Endodermal cell (in vitro differentiated cells): ENCODE data around the gene TUBGCP6. TPM values are rescaled to one million over a fixed set of nuclear protein-coding genes. Genes with fewer than 3 reads are reported as not detected.

ENCODE experiments used
- DNase-seq: peaks from one replicate; pipeline ENCODE4 v3.0.0-alpha.2; 2017
- H3K27ac ChIP-seq: 2 replicates; pipeline ENCODE4 v1.5.1; 2013; ENCODE audit warnings: mild to moderate bottlenecking, low read depth, low read length, moderate library complexity
- H3K27me3 ChIP-seq: 2 replicates; pipeline ENCODE4 v1.6.1; 2013; ENCODE audit warnings: mild to moderate bottlenecking, low read length, moderate library complexity; ENCODE audit not compliant: insufficient read depth, control insufficient read depth, poor library complexity, severe bottlenecking
- H3K36me3 ChIP-seq: 2 replicates; pipeline ENCODE4 v1.7.0; 2013; ENCODE audit warnings: mild to moderate bottlenecking, low read length, moderate library complexity; ENCODE audit not compliant: control insufficient read depth, insufficient read depth
- H3K4me1 ChIP-seq: one replicate; pipeline ENCODE4 v1.7.0; 2013; ENCODE audit warnings: low read length; ENCODE audit not compliant: control insufficient read depth, insufficient read depth
- H3K4me3 ChIP-seq: 2 replicates; pipeline ENCODE4 v1.5.1; 2013; ENCODE audit warnings: mild to moderate bottlenecking, low read length, moderate library complexity
- H3K9ac ChIP-seq: 2 replicates; pipeline ENCODE4 v1.6.1; 2013; ENCODE audit warnings: mild to moderate bottlenecking, low read length, moderate library complexity; ENCODE audit not compliant: poor library complexity, severe bottlenecking; ENCODE audit errors: extremely low read depth
- H3K9me3 ChIP-seq: 2 replicates; pipeline ENCODE4 v1.6.1; 2013; ENCODE audit warnings: mild to moderate bottlenecking, low read length, moderate library complexity; ENCODE audit not compliant: control insufficient read depth
- H3K27ac Mint-ChIP-seq: 2 replicates; pipeline ENCODE4 v1.8.0; 2020; ENCODE audit warnings: mixed read lengths
- H3K27me3 Mint-ChIP-seq: 2 replicates; pipeline ENCODE4 v1.8.0; 2021; ENCODE audit warnings: mild to moderate bottlenecking, mixed read lengths; ENCODE audit not compliant: insufficient read depth
- H3K36me3 Mint-ChIP-seq: 2 replicates; pipeline ENCODE4 v1.8.0; 2020; ENCODE audit warnings: low read depth, mixed read lengths
- H3K4me1 Mint-ChIP-seq: 2 replicates; pipeline ENCODE4 v1.8.0; 2020; ENCODE audit warnings: mixed read lengths
- H3K4me3 Mint-ChIP-seq: 2 replicates; pipeline ENCODE4 v1.8.0; 2020; ENCODE audit warnings: mild to moderate bottlenecking, moderate library complexity, mixed read lengths
- H3K9me3 Mint-ChIP-seq: 2 replicates; pipeline ENCODE4 v1.8.0; 2020; ENCODE audit warnings: mild to moderate bottlenecking, mixed read lengths
- CTCF ChIP-seq: fragments of 200-600 bp; sonication (generic); conservative IDR thresholded peaks from 2 replicates; pipeline ENCODE4 v1.5.0; 2021; ENCODE audit warnings: antibody characterized with exemption, mild to moderate bottlenecking
- WGBS, 2 experiments: methylation state at CpG; one replicate each; pipeline versions ENCODE4 v1.1.5 to v1.1.7; 2013; ENCODE audit warnings: missing lambda C conversion rate in 2 of 2, mixed read lengths in 1 of 2; ENCODE audit not compliant: insufficient coverage in 1 of 2, insufficient read length in 1 of 2; 5-methylcytosine and 5-hydroxymethylcytosine counted together
- total RNA-seq, 2 donors: library from RNA; stranded (reverse); fragmentation: NEBNext Ultra II Directional in 1 of 2; extraction: Animal tissue kit (Norgen Biotek cat#: 25700) in 1 of 2; gene quantifications; 2 replicates in 1 of 2; 3 replicates in 1 of 2; pipeline ENCODE4 v1.2.1, GENCODE V29; 2021

The TUBGCP6 gene
- total RNA-seq, 2 donors from 2014 or later = 43.7 to 46.0 TPM

- Histone ChIP-seq H3K4me1 (peaks cover 5% of the 10 kb centered on the region), H3K27ac (peak overlapping the region; percentile 66), H3K27me3 (peaks cover 44% of the 10 kb centered on the region), H3K36me3 (no peaks in the 10 kb centered on the region), H3K4me3 (peak overlapping the region; percentile 66), H3K9ac (no peak overlapping the region), H3K9me3 (no peaks in the 10 kb centered on the region)
- Mint-ChIP-seq H3K27me3 (peaks cover 55% of the 10 kb centered on the region), H3K36me3 (peaks cover 11% of the 10 kb centered on the region), H3K4me1 (no peaks in the 10 kb centered on the region), H3K4me3 (peak overlapping the region; percentile 35), H3K9me3 (peaks cover 3% of the 10 kb centered on the region), H3K27ac (no peak overlapping the region)
- peak; percentile 94 for DNase-seq
- TF ChIP-seq CTCF = no peak
- 5% methylated on average over 28 to 53 of the region's 53 CpGs for WGBS, 2 experiments
Observed at GRCh38 chr22:50270666-50271394, 26.0 kb upstream of the TUBGCP6 start.

GRCh38 chr22:50269970-50270665 is 25.3 kb upstream of the TUBGCP6 start, which contains the start of gene MAPK11:
MAPK11 (minus strand) TSS chr22:50270380; CDS start chr22:50270292, 88 bp downstream.
- Mint-ChIP-seq H3K9me3 (no peaks in the 10 kb centered on the region), H3K27ac (no peak within 1 kb of the TSS), H3K4me1 (no peaks in the 10 kb centered on the region), H3K27me3 (peaks cover 61% of the 10 kb centered on the region), H3K4me3 (peak within 1 kb of the TSS; percentile 35), H3K36me3 (peaks cover 4% of the 10 kb centered on the region)
- Histone ChIP-seq H3K4me1 (peaks cover 5% of the 10 kb centered on the region), H3K4me3 (peak within 1 kb of the TSS; percentile 66), H3K9ac (no peak within 1 kb of the TSS), H3K36me3 (no peaks in the 10 kb centered on the region), H3K9me3 (no peaks in the 10 kb centered on the region), H3K27ac (no peak within 1 kb of the TSS), H3K27me3 (peaks cover 44% of the 10 kb centered on the region)
- 1 to 2% methylated on average over 26 to 91 of the region's 92 CpGs for WGBS, 2 experiments
- peak; percentile 63 for DNase-seq
- no peak for TF ChIP-seq CTCF

GRCh38 chr22:50269573-50269969 is 24.7 kb upstream of the TUBGCP6 start:
- Histone ChIP-seq H3K9me3 (no peaks in the 10 kb centered on the region), H3K36me3 (no peaks in the 10 kb centered on the region), H3K4me3 (no peak overlapping the region), H3K9ac (no peak overlapping the region), H3K4me1 (peaks cover 5% of the 10 kb centered on the region), H3K27ac (no peak overlapping the region), H3K27me3 (peaks cover 44% of the 10 kb centered on the region)
- 30% methylated on average over 18 of the region's 18 CpGs; no CpG with 5 or more reads in 1 of the 2 experiments for WGBS, 2 experiments
- Mint-ChIP-seq H3K4me1 (no peaks in the 10 kb centered on the region), H3K9me3 (no peaks in the 10 kb centered on the region), H3K4me3 (peak overlapping the region; percentile 32), H3K27ac (no peak overlapping the region), H3K36me3 (no peaks in the 10 kb centered on the region), H3K27me3 (peaks cover 67% of the 10 kb centered on the region)
- no peak for DNase-seq
- TF ChIP-seq CTCF = no peak
